HepG2 (cell line): ENCODE data around the gene HKDC1. TPM values are rescaled to one million over a fixed set of nuclear protein-coding genes. Genes with fewer than 3 reads are reported as not detected.

Experiments
- CEBPG ChIP-seq: IDR thresholded peaks from 2 replicates; pipeline ENCODE4 v1.6.1; 2016
- FOSL1 ChIP-seq: sonication (generic); formaldehyde crosslinking; IDR thresholded peaks from 2 replicates; pipeline ENCODE4 v1.9.0; 2021; ENCODE audit warnings: missing genetic modification reagents, borderline replicate concordance
- NFATC3 ChIP-seq: sonication (generic); formaldehyde crosslinking; IDR thresholded peaks from 2 replicates; pipeline ENCODE4 v1.5.1; 2020; ENCODE audit warnings: mild to moderate bottlenecking, missing genetic modification reagents
- POGZ ChIP-seq: sonication (generic); formaldehyde crosslinking; IDR thresholded peaks from 2 replicates; pipeline ENCODE4 v1.4.0; 2020; ENCODE audit warnings: mild to moderate bottlenecking, missing genetic modification reagents
- SIN3A ChIP-seq: IDR thresholded peaks from 2 replicates; pipeline ENCODE4 v1.6.1; 2011; ENCODE audit warnings: low read depth, mild to moderate bottlenecking, control low read depth, low read length, borderline replicate concordance
- SRY ChIP-seq: sonication (generic); formaldehyde crosslinking; IDR thresholded peaks from 2 replicates; pipeline ENCODE4 v1.8.0; 2022; ENCODE audit warnings: mild to moderate bottlenecking, missing genetic modification reagents
- YY1 ChIP-seq: IDR thresholded peaks from 2 replicates; pipeline ENCODE4 v1.6.1; 2011; ENCODE audit warnings: low read length, low read depth, moderate library complexity, mild to moderate bottlenecking; ENCODE audit not compliant: insufficient read depth, insufficient replicate concordance
- ZBTB20 ChIP-seq: sonication (generic); formaldehyde crosslinking; IDR thresholded peaks from 2 replicates; pipeline ENCODE4 v1.8.1; 2023; ENCODE audit warnings: missing genetic modification reagents, low read depth, mild to moderate bottlenecking, borderline replicate concordance
- ZC3H13 ChIP-seq: sonication (generic); formaldehyde crosslinking; IDR thresholded peaks from 2 replicates; pipeline ENCODE4 v1.8.1; 2023; ENCODE audit warnings: mild to moderate bottlenecking, missing genetic modification reagents, moderate library complexity
- ZC3H4 ChIP-seq: sonication (generic); formaldehyde crosslinking; IDR thresholded peaks from 2 replicates; pipeline ENCODE4 v1.4.0; 2020; ENCODE audit warnings: missing genetic modification reagents, borderline replicate concordance
- ZKSCAN1 ChIP-seq: fragments of 150-350 bp; IDR thresholded peaks from 2 replicates; pipeline ENCODE4 v1.6.1; 2014; ENCODE audit warnings: low read length
- ZNF343 ChIP-seq: sonication (generic); formaldehyde crosslinking; IDR thresholded peaks from 2 replicates; pipeline ENCODE4 v1.4.0; 2020; ENCODE audit warnings: mild to moderate bottlenecking, missing genetic modification reagents
- ZNF549 ChIP-seq: sonication (generic); formaldehyde crosslinking; IDR thresholded peaks from 2 replicates; pipeline ENCODE4 v1.5.0; 2020; ENCODE audit warnings: missing genetic modification reagents
- ZNF615 ChIP-seq: sonication (generic); formaldehyde crosslinking; IDR thresholded peaks from 2 replicates; pipeline ENCODE4 v1.5.0; 2020; ENCODE audit warnings: mild to moderate bottlenecking, missing genetic modification reagents, borderline replicate concordance
- ZNF672 ChIP-seq: sonication (generic); formaldehyde crosslinking; IDR thresholded peaks from 2 replicates; pipeline ENCODE4 v1.8.1; 2022; ENCODE audit warnings: missing genetic modification reagents
- ZNF724P ChIP-seq: sonication (generic); formaldehyde crosslinking; IDR thresholded peaks from 2 replicates; pipeline ENCODE4 v1.8.0; 2022; ENCODE audit warnings: missing genetic modification reagents, borderline replicate concordance
- polyA plus RNA-seq, 8 experiments: library from polyadenylated mRNA; depleted of rRNA in 3 of 8; stranded (reverse) in 7 of 8; unstranded in 1 of 8; fragments of >200 nt; fragmentation: Illumina TruSeq in 4 of 8; extraction: Trizol in 4 of 8; gene quantifications; 2 replicates each; pipeline versions ENCODE4 v1.2.1 to v1.2.3, GENCODE V29; 2011 to 2016; ENCODE audit warnings: low read depth in 4 of 8, missing spikeins in 1 of 8, mixed read lengths in 1 of 8; ENCODE audit not compliant: insufficient read depth in 1 of 8
- total RNA-seq, 5 experiments: library from RNA; depleted of rRNA; stranded (reverse); fragments of >200 nt; fragmentation: Illumina TruSeq; extraction: Trizol; gene quantifications; 2 replicates each; pipeline ENCODE4 v1.2.3, GENCODE V29; 2016; ENCODE audit warnings: low read depth in 1 of 5
- TF ChIP-seq, protein P1 (sequence below): fragments of 450-650 bp; IDR thresholded peaks from 2 replicates; pipeline ENCODE4 v1.6.1; 2016
- TF ChIP-seq, protein P2 (sequence below): sonication (generic); formaldehyde crosslinking; IDR thresholded peaks from 2 replicates; pipeline ENCODE4 v1.4.0; 2020; ENCODE audit warnings: missing genetic modification reagents
- TF ChIP-seq, protein P3 (sequence below): sonication (generic); formaldehyde crosslinking; IDR thresholded peaks from 2 replicates; pipeline ENCODE4 v1.4.0; 2020; ENCODE audit warnings: mild to moderate bottlenecking, missing genetic modification reagents, borderline replicate concordance
- TF ChIP-seq, protein P4 (sequence below): sonication (generic); formaldehyde crosslinking; IDR thresholded peaks from 2 replicates; pipeline ENCODE4 v1.9.0; 2022; ENCODE audit warnings: missing genetic modification reagents, mild to moderate bottlenecking, borderline replicate concordance

The HKDC1 gene
- total and polyA plus RNA-seq, 2 of the 13 experiments (the other 11 are each of a cell fraction or from before 2014, with no cell fraction given), result 8.1 to 12.4 TPM

DNA sequence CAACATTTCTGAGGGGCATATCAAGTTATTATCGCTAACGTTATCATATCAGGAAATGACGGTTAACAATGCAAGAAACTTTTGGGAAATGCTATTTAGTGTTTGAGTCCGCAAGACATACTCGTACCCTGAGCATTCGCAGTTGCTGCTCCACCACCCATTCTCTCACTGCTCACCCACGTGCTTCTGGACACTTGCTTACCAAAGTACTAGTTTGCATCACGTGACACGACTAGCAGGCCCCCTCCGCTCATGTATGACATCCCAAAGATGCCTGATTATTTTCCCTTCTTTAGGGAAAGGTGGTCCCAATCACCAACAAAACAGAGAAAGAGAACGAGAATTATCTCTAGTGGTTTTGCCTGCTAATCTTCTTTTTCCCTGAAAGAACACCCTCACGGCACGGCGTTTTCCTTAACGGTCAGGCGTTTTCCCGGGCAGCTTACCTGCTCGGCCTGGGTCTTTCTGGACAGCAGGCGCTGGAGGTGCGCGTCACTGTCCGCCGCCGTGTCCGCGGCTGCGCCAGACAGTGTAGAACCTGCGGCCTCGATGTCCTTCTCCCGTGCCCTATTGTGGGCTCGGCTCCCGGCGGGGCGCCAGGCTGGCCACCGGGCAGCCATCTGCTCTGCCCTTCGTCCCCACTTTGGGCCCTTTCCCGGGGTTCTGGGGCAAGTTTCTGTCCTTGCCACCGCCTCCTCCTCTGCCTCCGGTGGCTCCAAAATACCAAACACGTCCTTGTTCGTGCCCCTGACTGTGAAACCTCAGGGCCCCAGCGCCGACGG is 40.2 kb upstream of the HKDC1 start, which contains the start of gene SUPV3L1 (continued):
- TF ChIP-seq, protein P1, sequence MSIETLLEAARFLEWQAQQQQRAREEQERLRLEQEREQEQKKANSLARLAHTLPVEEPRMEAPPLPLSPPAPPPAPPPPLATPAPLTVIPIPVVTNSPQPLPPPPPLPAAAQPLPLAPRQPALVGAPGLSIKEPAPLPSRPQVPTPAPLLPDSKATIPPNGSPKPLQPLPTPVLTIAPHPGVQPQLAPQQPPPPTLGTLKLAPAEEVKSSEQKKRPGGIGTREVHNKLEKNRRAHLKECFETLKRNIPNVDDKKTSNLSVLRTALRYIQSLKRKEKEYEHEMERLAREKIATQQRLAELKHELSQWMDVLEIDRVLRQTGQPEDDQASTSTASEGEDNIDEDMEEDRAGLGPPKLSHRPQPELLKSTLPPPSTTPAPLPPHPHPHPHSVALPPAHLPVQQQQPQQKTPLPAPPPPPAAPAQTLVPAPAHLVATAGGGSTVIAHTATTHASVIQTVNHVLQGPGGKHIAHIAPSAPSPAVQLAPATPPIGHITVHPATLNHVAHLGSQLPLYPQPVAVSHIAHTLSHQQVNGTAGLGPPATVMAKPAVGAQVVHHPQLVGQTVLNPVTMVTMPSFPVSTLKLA, result peak; percentile 99
- peak; percentile 52; the same call in 1 of the 2 replicates for TF ChIP-seq ZBTB20 (CRISPR knock-in tag)
- no peak for TF ChIP-seq ZC3H4 (CRISPR knock-in tag)
- TF ChIP-seq YY1, result peak; percentile 49
- no peak for TF ChIP-seq SRY (CRISPR knock-in tag)
- 0 out of 2 replicates have a peak, but pooled peaks have one; percentile 5 for TF ChIP-seq CEBPG
- TF ChIP-seq ZNF343 (CRISPR knock-in tag), result no peak
- TF ChIP-seq ZC3H13 (CRISPR knock-in tag), result no peak
- TF ChIP-seq, protein P2, sequence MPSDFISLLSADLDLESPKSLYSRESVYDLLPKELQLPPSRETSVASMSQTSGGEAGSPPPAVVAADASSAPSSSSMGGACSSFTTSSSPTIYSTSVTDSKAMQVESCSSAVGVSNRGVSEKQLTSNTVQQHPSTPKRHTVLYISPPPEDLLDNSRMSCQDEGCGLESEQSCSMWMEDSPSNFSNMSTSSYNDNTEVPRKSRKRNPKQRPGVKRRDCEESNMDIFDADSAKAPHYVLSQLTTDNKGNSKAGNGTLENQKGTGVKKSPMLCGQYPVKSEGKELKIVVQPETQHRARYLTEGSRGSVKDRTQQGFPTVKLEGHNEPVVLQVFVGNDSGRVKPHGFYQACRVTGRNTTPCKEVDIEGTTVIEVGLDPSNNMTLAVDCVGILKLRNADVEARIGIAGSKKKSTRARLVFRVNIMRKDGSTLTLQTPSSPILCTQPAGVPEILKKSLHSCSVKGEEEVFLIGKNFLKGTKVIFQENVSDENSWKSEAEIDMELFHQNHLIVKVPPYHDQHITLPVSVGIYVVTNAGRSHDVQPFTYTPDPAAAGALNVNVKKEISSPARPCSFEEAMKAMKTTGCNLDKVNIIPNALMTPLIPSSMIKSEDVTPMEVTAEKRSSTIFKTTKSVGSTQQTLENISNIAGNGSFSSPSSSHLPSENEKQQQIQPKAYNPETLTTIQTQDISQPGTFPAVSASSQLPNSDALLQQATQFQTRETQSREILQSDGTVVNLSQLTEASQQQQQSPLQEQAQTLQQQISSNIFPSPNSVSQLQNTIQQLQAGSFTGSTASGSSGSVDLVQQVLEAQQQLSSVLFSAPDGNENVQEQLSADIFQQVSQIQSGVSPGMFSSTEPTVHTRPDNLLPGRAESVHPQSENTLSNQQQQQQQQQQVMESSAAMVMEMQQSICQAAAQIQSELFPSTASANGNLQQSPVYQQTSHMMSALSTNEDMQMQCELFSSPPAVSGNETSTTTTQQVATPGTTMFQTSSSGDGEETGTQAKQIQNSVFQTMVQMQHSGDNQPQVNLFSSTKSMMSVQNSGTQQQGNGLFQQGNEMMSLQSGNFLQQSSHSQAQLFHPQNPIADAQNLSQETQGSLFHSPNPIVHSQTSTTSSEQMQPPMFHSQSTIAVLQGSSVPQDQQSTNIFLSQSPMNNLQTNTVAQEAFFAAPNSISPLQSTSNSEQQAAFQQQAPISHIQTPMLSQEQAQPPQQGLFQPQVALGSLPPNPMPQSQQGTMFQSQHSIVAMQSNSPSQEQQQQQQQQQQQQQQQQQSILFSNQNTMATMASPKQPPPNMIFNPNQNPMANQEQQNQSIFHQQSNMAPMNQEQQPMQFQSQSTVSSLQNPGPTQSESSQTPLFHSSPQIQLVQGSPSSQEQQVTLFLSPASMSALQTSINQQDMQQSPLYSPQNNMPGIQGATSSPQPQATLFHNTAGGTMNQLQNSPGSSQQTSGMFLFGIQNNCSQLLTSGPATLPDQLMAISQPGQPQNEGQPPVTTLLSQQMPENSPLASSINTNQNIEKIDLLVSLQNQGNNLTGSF, result no peak
- peak; percentile 98 for TF ChIP-seq SIN3A
- TF ChIP-seq POGZ (CRISPR knock-in tag), result peak; percentile 39; the same call in 1 of the 2 replicates
- TF ChIP-seq FOSL1 (CRISPR knock-in tag), result no peak
- no peak for TF ChIP-seq ZNF549
- no peak for TF ChIP-seq ZNF615 (CRISPR knock-in tag)
- TF ChIP-seq ZKSCAN1, result no peak
- TF ChIP-seq NFATC3 (CRISPR knock-in tag), result no peak
- TF ChIP-seq ZNF672, result no peak
- 0 out of 2 replicates have a peak, but pooled peaks have one; percentile 61 for TF ChIP-seq ZNF724P (CRISPR knock-in tag)
- TF ChIP-seq, protein P3, sequence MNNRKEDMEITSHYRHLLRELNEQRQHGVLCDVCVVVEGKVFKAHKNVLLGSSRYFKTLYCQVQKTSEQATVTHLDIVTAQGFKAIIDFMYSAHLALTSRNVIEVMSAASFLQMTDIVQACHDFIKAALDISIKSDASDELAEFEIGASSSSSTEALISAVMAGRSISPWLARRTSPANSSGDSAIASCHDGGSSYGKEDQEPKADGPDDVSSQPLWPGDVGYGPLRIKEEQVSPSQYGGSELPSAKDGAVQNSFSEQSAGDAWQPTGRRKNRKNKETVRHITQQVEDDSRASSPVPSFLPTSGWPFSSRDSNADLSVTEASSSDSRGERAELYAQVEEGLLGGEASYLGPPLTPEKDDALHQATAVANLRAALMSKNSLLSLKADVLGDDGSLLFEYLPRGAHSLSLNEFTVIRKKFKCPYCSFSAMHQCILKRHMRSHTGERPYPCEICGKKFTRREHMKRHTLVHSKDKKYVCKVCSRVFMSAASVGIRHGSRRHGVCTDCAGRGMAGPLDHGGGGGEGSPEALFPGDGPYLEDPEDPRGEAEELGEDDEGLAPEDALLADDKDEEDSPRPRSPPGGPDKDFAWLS (CRISPR knock-in tag), result no peak
- TF ChIP-seq, protein P4, sequence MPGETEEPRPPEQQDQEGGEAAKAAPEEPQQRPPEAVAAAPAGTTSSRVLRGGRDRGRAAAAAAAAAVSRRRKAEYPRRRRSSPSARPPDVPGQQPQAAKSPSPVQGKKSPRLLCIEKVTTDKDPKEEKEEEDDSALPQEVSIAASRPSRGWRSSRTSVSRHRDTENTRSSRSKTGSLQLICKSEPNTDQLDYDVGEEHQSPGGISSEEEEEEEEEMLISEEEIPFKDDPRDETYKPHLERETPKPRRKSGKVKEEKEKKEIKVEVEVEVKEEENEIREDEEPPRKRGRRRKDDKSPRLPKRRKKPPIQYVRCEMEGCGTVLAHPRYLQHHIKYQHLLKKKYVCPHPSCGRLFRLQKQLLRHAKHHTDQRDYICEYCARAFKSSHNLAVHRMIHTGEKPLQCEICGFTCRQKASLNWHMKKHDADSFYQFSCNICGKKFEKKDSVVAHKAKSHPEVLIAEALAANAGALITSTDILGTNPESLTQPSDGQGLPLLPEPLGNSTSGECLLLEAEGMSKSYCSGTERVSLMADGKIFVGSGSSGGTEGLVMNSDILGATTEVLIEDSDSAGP (CRISPR knock-in tag), result peak; percentile 70; the same call in 1 of the 2 replicates
